ENCODE measurements around the gene PIPOX. TPM values are rescaled to one million over a fixed set of nuclear protein-coding genes. Genes with fewer than 3 reads are reported as not detected.

The PIPOX gene
- total RNA-seq, 4 donors from 2014 or later = 0.80 to 2.5 (median 1.5) TPM

GRCh38 chr17:29032857-29033197, 10.1 kb upstream of the PIPOX start:
- intact Hi-C loops (cut with DNase I; ENCODE audit: low total_unique reads) = no loop called here
- 22 to 24% methylated on average over 6 of the region's 6 CpGs for WGBS, 2 donors
- no peak for DNase-seq (ENCODE audit: low spot score in 2 of 2)
- no peak for TF ChIP-seq POLR2A (IDR thresholded peaks at IDR 0.05)
- no peak for TF ChIP-seq CTCF (IDR thresholded peaks at IDR 0.05)
- H3K4me3 ChIP-seq (ENCODE audit: low read depth, poor library complexity, severe bottlenecking) = no peak overlapping the region

DNA sequence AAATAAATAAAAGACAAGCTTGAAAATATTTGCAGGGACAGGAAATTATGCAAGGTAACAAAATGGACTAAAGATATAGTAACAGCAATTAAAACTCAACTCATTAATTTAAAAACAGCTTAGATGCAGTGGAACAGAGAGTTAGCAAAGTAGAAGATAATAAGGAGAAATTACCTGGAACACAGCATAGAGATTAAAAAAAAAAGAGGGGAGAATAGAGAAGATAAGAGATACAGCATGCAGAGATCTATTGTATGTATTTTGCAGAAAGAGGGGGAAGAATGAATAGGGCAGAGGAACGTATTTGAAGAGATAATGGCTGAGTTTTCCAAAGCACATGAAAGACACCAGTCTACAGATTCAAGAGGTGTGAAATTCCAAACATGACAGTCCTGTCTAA, 8.4 kb upstream of the PIPOX start:
- no peak for DNase-seq (ENCODE audit: low spot score in 2 of 2)
- H3K4me3 ChIP-seq (ENCODE audit: low read depth, poor library complexity, severe bottlenecking) = no peak overlapping the region
- WGBS, 2 donors = 61 to 69% methylated on average over 1 of the region's 1 CpG
- intact Hi-C loops (cut with DNase I; ENCODE audit: low total_unique reads) = no loop called here
- TF ChIP-seq CTCF (IDR thresholded peaks at IDR 0.05) = no peak
- no peak for TF ChIP-seq POLR2A (IDR thresholded peaks at IDR 0.05)

GRCh38 chr17:29036584-29036983, 6.4 kb upstream of the PIPOX start:
- intact Hi-C loops (cut with DNase I; ENCODE audit: low total_unique reads) = no loop called here
- WGBS, 2 donors = 65 to 72% methylated on average over 5 of the region's 5 CpGs
- DNase-seq (ENCODE audit: low spot score in 2 of 2) = no peak

GRCh38 chr17:29037739-29038084, 5.2 kb upstream of the PIPOX start:
- WGBS, 2 donors = 52 to 69% methylated on average over 10 of the region's 10 CpGs
- TF ChIP-seq CTCF (IDR thresholded peaks at IDR 0.05) = no peak
- TF ChIP-seq POLR2A (IDR thresholded peaks at IDR 0.05) = no peak
- H3K4me3 ChIP-seq (ENCODE audit: low read depth, poor library complexity, severe bottlenecking) = no peak overlapping the region

More at GRCh38 chr17:29036584-29036983, 6.4 kb upstream of the PIPOX start:
- TF ChIP-seq POLR2A (IDR thresholded peaks at IDR 0.05) (no peak), CTCF (IDR thresholded peaks at IDR 0.05) (no peak)
- H3K4me3 ChIP-seq (ENCODE audit: low read depth, poor library complexity, severe bottlenecking) = no peak overlapping the region

GRCh38 chr17:29038085-29038795, 4.7 kb upstream of the PIPOX start:
- H3K4me3 ChIP-seq (ENCODE audit: low read depth, poor library complexity, severe bottlenecking) = no peak overlapping the region
- no peak for DNase-seq (ENCODE audit: low spot score in 2 of 2)
- intact Hi-C loops (cut with DNase I; ENCODE audit: low total_unique reads) = no loop called here
- TF ChIP-seq CTCF (IDR thresholded peaks at IDR 0.05) = no peak
- TF ChIP-seq POLR2A (IDR thresholded peaks at IDR 0.05) = no peak
- 25 to 27% methylated on average over 15 of the region's 15 CpGs for WGBS, 2 donors

More at GRCh38 chr17:29037739-29038084, 5.2 kb upstream of the PIPOX start:
- no peak for DNase-seq (ENCODE audit: low spot score in 2 of 2)
- intact Hi-C loops (cut with DNase I; ENCODE audit: low total_unique reads) = no loop called here
